ENCODE measurements around the gene MORN1.

MORN1 gene

DNA sequence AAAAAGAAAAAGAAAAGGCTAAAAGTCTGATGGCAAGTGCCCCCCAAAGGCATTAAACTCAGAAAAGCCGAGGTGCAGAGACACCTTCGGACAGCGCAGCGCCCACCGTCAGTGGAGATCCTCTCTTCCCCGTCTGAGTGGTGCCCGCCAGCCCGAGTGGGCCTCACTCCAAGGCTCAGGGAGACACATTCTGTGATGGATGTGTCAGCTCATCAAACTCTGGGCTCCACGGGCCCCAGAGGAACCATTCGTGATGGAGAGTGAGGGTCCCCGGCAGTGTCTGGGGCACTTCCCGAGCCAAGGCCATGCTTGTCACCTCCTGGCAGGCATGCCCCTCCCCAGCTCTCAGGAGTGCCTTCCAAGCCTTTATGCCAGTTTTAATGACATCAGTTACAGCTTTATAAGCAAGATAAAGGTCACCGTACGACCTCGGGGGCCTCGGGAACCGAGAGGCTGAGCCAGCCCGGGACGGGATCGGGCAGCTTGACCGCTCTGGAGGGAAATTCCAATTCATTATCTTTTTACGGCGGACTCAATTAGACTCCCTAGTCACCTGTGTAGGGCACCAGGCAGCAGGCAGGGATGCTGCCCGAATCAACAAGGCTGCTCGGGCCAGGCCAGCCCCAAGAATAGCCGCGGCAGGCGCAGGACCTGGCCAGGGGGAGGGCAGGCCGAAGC lies 49.5 kb downstream of the MORN1 start:
- TF ChIP-seq EZH2phosphoT487 (conservative IDR thresholded peaks at IDR 0.05; ENCODE audit: low read length) = no peak
- TF ChIP-seq, protein P1, sequence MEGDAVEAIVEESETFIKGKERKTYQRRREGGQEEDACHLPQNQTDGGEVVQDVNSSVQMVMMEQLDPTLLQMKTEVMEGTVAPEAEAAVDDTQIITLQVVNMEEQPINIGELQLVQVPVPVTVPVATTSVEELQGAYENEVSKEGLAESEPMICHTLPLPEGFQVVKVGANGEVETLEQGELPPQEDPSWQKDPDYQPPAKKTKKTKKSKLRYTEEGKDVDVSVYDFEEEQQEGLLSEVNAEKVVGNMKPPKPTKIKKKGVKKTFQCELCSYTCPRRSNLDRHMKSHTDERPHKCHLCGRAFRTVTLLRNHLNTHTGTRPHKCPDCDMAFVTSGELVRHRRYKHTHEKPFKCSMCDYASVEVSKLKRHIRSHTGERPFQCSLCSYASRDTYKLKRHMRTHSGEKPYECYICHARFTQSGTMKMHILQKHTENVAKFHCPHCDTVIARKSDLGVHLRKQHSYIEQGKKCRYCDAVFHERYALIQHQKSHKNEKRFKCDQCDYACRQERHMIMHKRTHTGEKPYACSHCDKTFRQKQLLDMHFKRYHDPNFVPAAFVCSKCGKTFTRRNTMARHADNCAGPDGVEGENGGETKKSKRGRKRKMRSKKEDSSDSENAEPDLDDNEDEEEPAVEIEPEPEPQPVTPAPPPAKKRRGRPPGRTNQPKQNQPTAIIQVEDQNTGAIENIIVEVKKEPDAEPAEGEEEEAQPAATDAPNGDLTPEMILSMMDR (IDR thresholded peaks at IDR 0.05; ENCODE audit: insufficient read depth, low read length, poor library complexity, severe bottlenecking) = no peak
- H4K20me1 ChIP-seq (ENCODE audit: low read depth, low read length) = no peaks in the 10 kb centered on the region
- H2AFZ ChIP-seq (ENCODE audit: low read depth, low read length, severe bottlenecking) = no peak overlapping the region
- H3K4me3 ChIP-seq (ENCODE audit: insufficient read depth, low read length, poor library complexity, severe bottlenecking) = no peak overlapping the region
- H3F3A ChIP-seq (ENCODE audit: insufficient read depth) = no peaks in the 10 kb centered on the region
- no peaks in the 10 kb centered on the region for H3K9me2 ChIP-seq (replicated peaks; ENCODE audit: insufficient read depth, low read length)
- H3K79me2 ChIP-seq (ENCODE audit: insufficient read depth, low read length) = no peaks in the 10 kb centered on the region
- no peak overlapping the region for H3K27ac ChIP-seq (ENCODE audit: low read depth, low read length)
- no peaks in the 10 kb centered on the region for H3K36me3 ChIP-seq (ENCODE audit: low read length)
- no peaks in the 10 kb centered on the region for H3K27me3 ChIP-seq (ENCODE audit: low read length)
- H3K9ac ChIP-seq (ENCODE audit: low read length) = no peak overlapping the region
- no peak overlapping the region for H3K4me2 ChIP-seq (ENCODE audit: low read depth, low read length, poor library complexity, severe bottlenecking)
- H3K9me3 ChIP-seq (ENCODE audit: insufficient read depth, low read length) = no peaks in the 10 kb centered on the region

DNA sequence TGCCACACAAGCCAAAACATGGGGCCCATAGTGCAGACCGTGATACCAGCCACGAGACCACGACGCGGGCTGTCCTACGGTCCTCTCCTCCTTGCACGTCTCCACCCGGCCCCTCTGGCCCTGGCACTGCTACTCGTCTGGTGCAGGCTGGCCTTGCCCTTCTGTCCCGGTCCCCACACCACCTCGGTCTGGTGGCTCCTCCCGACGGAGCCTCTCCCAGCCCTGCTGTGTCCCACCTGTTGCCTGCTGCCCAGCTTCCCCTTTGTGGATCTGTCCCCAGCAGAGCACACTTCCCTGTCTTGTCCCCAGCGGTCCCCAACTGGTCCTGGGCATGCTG lies 50.5 kb downstream of the MORN1 start:
- H3K9me3 ChIP-seq (ENCODE audit: insufficient read depth, low read length) = no peaks in the 10 kb centered on the region

DNA sequence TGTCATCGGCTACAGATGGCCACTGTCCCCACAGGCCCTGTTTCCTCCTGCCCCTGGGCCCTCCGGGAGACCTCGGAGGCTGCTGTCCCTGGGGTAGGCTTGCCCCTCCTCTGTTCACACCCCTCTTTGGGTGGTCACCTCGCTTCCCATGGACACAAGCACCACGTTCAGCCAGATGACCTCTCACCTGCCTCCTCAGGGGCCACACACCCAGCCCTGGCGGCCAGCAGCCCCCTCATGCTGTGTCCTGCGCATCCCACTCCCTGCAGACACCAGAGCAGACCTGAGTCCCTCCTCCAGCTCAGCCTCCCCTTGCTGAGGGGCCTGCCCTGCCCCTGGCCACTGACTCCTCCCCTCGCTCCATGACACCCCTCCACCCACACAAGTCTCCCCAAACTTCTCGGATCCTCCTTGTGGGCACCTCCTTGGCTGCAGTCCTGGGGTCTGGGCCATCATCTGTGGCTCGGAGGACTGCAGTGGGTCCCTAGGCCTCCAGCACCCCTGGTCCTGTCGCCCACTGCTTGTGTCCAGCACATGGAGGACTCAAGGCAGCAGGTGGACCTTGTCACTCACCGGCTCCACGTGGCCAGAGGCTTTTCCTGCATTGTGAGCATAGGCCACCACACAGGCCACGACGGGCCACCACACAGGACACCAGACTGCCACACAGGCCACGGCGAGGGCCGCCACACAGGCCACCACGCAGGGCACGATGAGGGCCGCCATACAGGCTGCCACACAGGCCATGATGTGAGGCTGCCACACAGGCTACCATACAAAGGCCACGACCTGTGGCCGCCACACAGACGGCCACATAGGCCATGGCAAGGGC lies 51.1 kb downstream of the MORN1 start:
- H3K27ac ChIP-seq (ENCODE audit: low read depth, low read length) = no peak overlapping the region
- TF ChIP-seq, protein P1 (IDR thresholded peaks at IDR 0.05; ENCODE audit: insufficient read depth, low read length, poor library complexity, severe bottlenecking) = no peak
- no peak for TF ChIP-seq EZH2phosphoT487 (conservative IDR thresholded peaks at IDR 0.05; ENCODE audit: low read length)

More for the DNA sequence above, 50.5 kb downstream of the MORN1 start:
- H3K27me3 ChIP-seq (ENCODE audit: low read length) = no peaks in the 10 kb centered on the region
- no peak for TF ChIP-seq EZH2phosphoT487 (conservative IDR thresholded peaks at IDR 0.05; ENCODE audit: low read length)
- TF ChIP-seq, protein P1 (IDR thresholded peaks at IDR 0.05; ENCODE audit: insufficient read depth, low read length, poor library complexity, severe bottlenecking) = no peak
- H3K27ac ChIP-seq (ENCODE audit: low read depth, low read length) = no peak overlapping the region
- H2AFZ ChIP-seq (ENCODE audit: low read depth, low read length, severe bottlenecking) = no peak overlapping the region
- no peaks in the 10 kb centered on the region for H3K79me2 ChIP-seq (ENCODE audit: insufficient read depth, low read length)
- H3K4me3 ChIP-seq (ENCODE audit: insufficient read depth, low read length, poor library complexity, severe bottlenecking) = no peak overlapping the region
- no peak overlapping the region for H3K4me2 ChIP-seq (ENCODE audit: low read depth, low read length, poor library complexity, severe bottlenecking)
- no peak overlapping the region for H3K9ac ChIP-seq (ENCODE audit: low read length)
- H3K36me3 ChIP-seq (ENCODE audit: low read length) = no peaks in the 10 kb centered on the region
- H4K20me1 ChIP-seq (ENCODE audit: low read depth, low read length) = no peaks in the 10 kb centered on the region
- H3F3A ChIP-seq (ENCODE audit: insufficient read depth) = no peaks in the 10 kb centered on the region
- no peaks in the 10 kb centered on the region for H3K9me2 ChIP-seq (replicated peaks; ENCODE audit: insufficient read depth, low read length)

More for the DNA sequence above, 51.1 kb downstream of the MORN1 start:
- H3K27me3 ChIP-seq (ENCODE audit: low read length) = no peaks in the 10 kb centered on the region
- no peaks in the 10 kb centered on the region for H3K9me3 ChIP-seq (ENCODE audit: insufficient read depth, low read length)
- no peaks in the 10 kb centered on the region for H3K36me3 ChIP-seq (ENCODE audit: low read length)
- H3K4me2 ChIP-seq (ENCODE audit: low read depth, low read length, poor library complexity, severe bottlenecking) = no peak overlapping the region
- H3K4me3 ChIP-seq (ENCODE audit: insufficient read depth, low read length, poor library complexity, severe bottlenecking) = no peak overlapping the region
- no peaks in the 10 kb centered on the region for H3F3A ChIP-seq (ENCODE audit: insufficient read depth)
- H3K9me2 ChIP-seq (replicated peaks; ENCODE audit: insufficient read depth, low read length) = no peaks in the 10 kb centered on the region
- no peak overlapping the region for H3K9ac ChIP-seq (ENCODE audit: low read length)
- no peak overlapping the region for H2AFZ ChIP-seq (ENCODE audit: low read depth, low read length, severe bottlenecking)
- H4K20me1 ChIP-seq (ENCODE audit: low read depth, low read length) = no peaks in the 10 kb centered on the region
- no peaks in the 10 kb centered on the region for H3K79me2 ChIP-seq (ENCODE audit: insufficient read depth, low read length)
